Vein endothelial cell (primary cell): ENCODE measurements around the gene STAT3. TPM values are rescaled to one million over a fixed set of nuclear protein-coding genes. Genes with fewer than 3 reads are reported as not detected.

ENCODE experiments used
- total RNA-seq: library from RNA; depleted of rRNA; stranded (reverse); fragments of >200 nt; gene quantifications from 2 replicates; pipeline ENCODE4 v1.2.3, GENCODE V29; 2012

Gene STAT3
- total RNA-seq: 159 and 175 TPM in 2 replicates

GRCh38 chr17:42388381-42389134 lies at the start of gene STAT3:
STAT3 (minus strand) TSS chr17:42388442; CDS start chr17:42348516, 39,926 bp downstream.

GRCh38 chr17:42422958-42423712 lies 34.9 kb upstream of the STAT3 start, which contains the start of gene CAVIN1:
CAVIN1 (minus strand) TSS chr17:42423256; CDS start chr17:42423097, 159 bp downstream.

GRCh38 chr17:42287977-42288802 lies 100.1 kb downstream of the STAT3 start, which contains the start of gene STAT5A:
STAT5A (plus strand) TSS chr17:42288498; CDS start chr17:42289412, 914 bp downstream.

GRCh38 chr17:42276359-42276608 lies 112.0 kb downstream of the STAT3 start, which contains the start of gene STAT5B:
STAT5B (minus strand) TSS chr17:42276391; CDS start chr17:42232127, 44,264 bp downstream.

Other genes with a start within 250 kb of the STAT3 start
- 187 and 210 TPM in 2 replicates for gene RAB5C, start 233.5 kb downstream of the STAT3 start, total RNA-seq
- gene KCNH4, start 207.3 kb downstream of the STAT3 start, total RNA-seq: under 0.01 TPM in 1 of 2 replicates, not detected in the other
- not detected in 2 replicates for gene HCRT, start 203.0 kb downstream of the STAT3 start, total RNA-seq
- 12.4 and 15.0 TPM in 2 replicates for gene GHDC, start 193.9 kb downstream of the STAT3 start, total RNA-seq
- gene STAT5B, start 112.1 kb downstream of the STAT3 start, total RNA-seq: 41.2 and 44.1 TPM in 2 replicates
- 30.4 and 52.6 TPM in 2 replicates for gene STAT5A, start 99.9 kb downstream of the STAT3 start, total RNA-seq
- 1,287 and 1,296 TPM in 2 replicates for gene CAVIN1, start 34.8 kb upstream of the STAT3 start, total RNA-seq
- gene ATP6V0A1, start 70.4 kb upstream of the STAT3 start, total RNA-seq: 31.7 and 32.6 TPM in 2 replicates
- gene NAGLU, start 147.8 kb upstream of the STAT3 start, total RNA-seq: 29.7 and 31.0 TPM in 2 replicates
- gene HSD17B1, start 164.5 kb upstream of the STAT3 start, total RNA-seq: 0.10 and 0.65 TPM in 2 replicates
- gene COASY, start 173.7 kb upstream of the STAT3 start, total RNA-seq: 19.6 and 23.8 TPM in 2 replicates
- gene MLX, start 178.7 kb upstream of the STAT3 start, total RNA-seq: 37.2 and 37.4 TPM in 2 replicates
- gene PSMC3IP, start 189.3 kb upstream of the STAT3 start, total RNA-seq: 4.6 and 7.1 TPM in 2 replicates
- 62.4 and 80.3 TPM in 2 replicates for gene RETREG3, start 220.9 kb upstream of the STAT3 start, total RNA-seq
- gene TUBG1, start 221.2 kb upstream of the STAT3 start, total RNA-seq: 57.5 and 64.1 TPM in 2 replicates